HepG2 (cell line): Measurements from ENCODE around the gene CTF1. TPM values are rescaled to one million over a fixed set of nuclear protein-coding genes. Genes with fewer than 3 reads are reported as not detected.

Experiments
- ATAC-seq: fragments of 200-7000 bp; cut with Tn5 transposase; 3 replicates; pipeline ENCODE4 v1.9.1; 2020; ENCODE audit warnings: mild to moderate bottlenecking, moderate library complexity
- BruUV-seq: library from RNA; stranded (reverse); fragments of 400-500 nt; replicated peaks from 2 replicates; lab custom pipeline; 2021; lab: Mats Ljungman, UMichigan
- CTCF ChIA-PET: fragments of 300-600 bp; formaldehyde crosslinking; extraction: SDS; loops from one replicate; lab custom pipeline; 2021; ENCODE audit warnings: low total read pairs, inconsistent platforms, low intra/inter-chr PET ratio; lab: Yijun Ruan, JAX
- POLR2A ChIA-PET: fragments of 350-600 bp; sonication (Branson Sonifier 250); formaldehyde crosslinking; loops from one replicate; lab custom pipeline; 2020; ENCODE audit warnings: antibody characterized with exemption, inconsistent platforms; lab: Yijun Ruan, JAX
- DNase-seq: peaks from one replicate; pipeline ENCODE4 v3.0.0-alpha.2; 2015; ENCODE audit warnings: low spot score
- FAIRE-seq: peaks from 3 replicates; lab custom pipeline; 2011; peaks lifted over from hg19 to GRCh38; lab: Jason Lieb, UNC
- H2AFZ ChIP-seq: one replicate; pipeline ENCODE4 v1.6.1; 2011; ENCODE audit warnings: low read length, inconsistent platforms
- H3K27ac ChIP-seq: fragments of 300-600 bp; 3 replicates; pipeline ENCODE4 v1.8.0; 2011; ENCODE audit warnings: mixed run types, mild to moderate bottlenecking, mixed read lengths, low read length, inconsistent platforms; ENCODE audit not compliant: insufficient read depth; ENCODE audit errors: extremely low read length
- H3K27me3 ChIP-seq, 2 experiments: fragments of 200-600 bp in 1 of 2; 2 replicates in 1 of 2; 3 replicates in 1 of 2; pipeline versions ENCODE4 v1.6.0 to v1.8.0; 2011; ENCODE audit warnings: low read length in 2 of 2, mild to moderate bottlenecking in 2 of 2, moderate library complexity in 2 of 2, inconsistent platforms in 1 of 2; ENCODE audit not compliant: insufficient read depth in 2 of 2, control insufficient read depth in 1 of 2
- H3K36me3 ChIP-seq, 2 experiments: fragments of 200-600 bp in 1 of 2; replicated peaks in 1 of 2; 2 replicates in 1 of 2; 3 replicates in 1 of 2; pipeline versions ENCODE4 v1.5.1 to v1.8.0; 2011; ENCODE audit warnings: low read length in 2 of 2, inconsistent platforms in 1 of 2; ENCODE audit not compliant: insufficient read depth in 2 of 2, control insufficient read depth in 1 of 2
- H3K4me1 ChIP-seq: 2 replicates; pipeline ENCODE4 v1.5.1; 2012; ENCODE audit warnings: low read length, inconsistent platforms; ENCODE audit not compliant: insufficient read depth
- H3K4me2 ChIP-seq: 2 replicates; pipeline ENCODE4 v1.6.0; 2011; ENCODE audit warnings: low read depth, low read length, inconsistent platforms
- H3K4me3 ChIP-seq, 3 experiments: fragments of 200-600 bp in 1 of 3; sonication (generic), shearing (Covaris generic) in 1 of 3; replicated peaks in 1 of 3; 2 replicates each; pipeline ENCODE4 v1.5.1; 2011 to 2016; ENCODE audit warnings: low read length in 3 of 3, inconsistent platforms in 2 of 3, low read depth in 2 of 3, mild to moderate bottlenecking in 2 of 3, control low read depth in 1 of 3, mixed read lengths in 1 of 3; ENCODE audit not compliant: insufficient read depth in 1 of 3
- H3K79me2 ChIP-seq: one replicate; pipeline ENCODE4 v1.6.1; 2011; ENCODE audit warnings: low read length, inconsistent platforms; ENCODE audit not compliant: insufficient read depth
- H3K9ac ChIP-seq: 2 replicates; pipeline ENCODE4 v1.6.0; 2011; ENCODE audit warnings: mild to moderate bottlenecking, low read depth, low read length, inconsistent platforms; ENCODE audit not compliant: insufficient read depth
- H3K9me3 ChIP-seq: 2 replicates; pipeline ENCODE4 v1.5.1; 2012; ENCODE audit warnings: mild to moderate bottlenecking, low read length
- H4K20me1 ChIP-seq: 2 replicates; pipeline ENCODE4 v1.6.0; 2011; ENCODE audit warnings: inconsistent platforms, mild to moderate bottlenecking, low read length, moderate library complexity; ENCODE audit not compliant: insufficient read depth
- AGO2 ChIP-seq: fragments of 200-400 bp; formaldehyde crosslinking; optimal IDR thresholded peaks from 2 replicates; pipeline ENCODE3; 2017; ENCODE audit warnings: mild to moderate bottlenecking, low read depth, low read length, moderate library complexity
- CBX2 ChIP-seq, 2 experiments: fragments of 200-600 bp in 1 of 2; sonication (generic); formaldehyde crosslinking in 1 of 2; IDR thresholded peaks; 2 replicates each; pipeline versions ENCODE4 v1.7.0 to v1.8.1; 2018 to 2022; ENCODE audit warnings: low read depth in 2 of 2, low read length in 1 of 2, mild to moderate bottlenecking in 1 of 2, missing genetic modification reagents in 1 of 2
- HOXD1 ChIP-seq: sonication (generic); formaldehyde crosslinking; IDR thresholded peaks from 2 replicates; pipeline ENCODE4 v1.5.0; 2020; ENCODE audit warnings: missing genetic modification reagents
- MEIS2 ChIP-seq: sonication (generic); formaldehyde crosslinking; IDR thresholded peaks from 2 replicates; pipeline ENCODE4 v1.9.0; 2021; ENCODE audit warnings: mild to moderate bottlenecking, missing genetic modification reagents
- MYC ChIP-seq: sonication (generic); formaldehyde crosslinking; IDR thresholded peaks from 2 replicates; pipeline ENCODE4 v1.9.0; 2021; ENCODE audit warnings: missing genetic modification reagents, borderline replicate concordance
- RBFOX2 ChIP-seq: fragments of 200-400 bp; formaldehyde crosslinking; IDR thresholded peaks from 2 replicates; pipeline ENCODE4 v1.6.1; 2017; ENCODE audit warnings: low read depth, mild to moderate bottlenecking, low read length
- TMF1 ChIP-seq: sonication (generic); formaldehyde crosslinking; IDR thresholded peaks from 2 replicates; pipeline ENCODE4 v1.8.1; 2022; ENCODE audit warnings: low read depth, missing genetic modification reagents
- WGBS: methylation state at CpG from one replicate; pipeline ENCODE4 v1.1.6; 2017; ENCODE audit warnings: low lambda C conversion rate; 5-methylcytosine and 5-hydroxymethylcytosine counted together
- in situ Hi-C: cut with HindIII; loops from 2 replicates; pipeline ENCODE4 v1.10.0; 2017; ENCODE audit warnings: low pct_unique_long_range_greater_than_20kb; ENCODE audit not compliant: extremely low pct_ligation_motif_present
- intact Hi-C: fragments of 100-400 bp; cut with micrococcal nuclease; formaldehyde crosslinking; loops from one replicate; pipeline ENCODE4 v1.10.0; 2022; ENCODE audit not compliant: unreplicated experiment
- polyA plus RNA-seq, 8 experiments: library from polyadenylated mRNA; depleted of rRNA in 3 of 8; stranded (reverse) in 7 of 8; unstranded in 1 of 8; fragments of >200 nt; fragmentation: Illumina TruSeq in 4 of 8; extraction: Trizol in 4 of 8; gene quantifications; 2 replicates each; pipeline versions ENCODE4 v1.2.1 to v1.2.3, GENCODE V29; 2011 to 2016; ENCODE audit warnings: low read depth in 4 of 8, missing spikeins in 1 of 8, mixed read lengths in 1 of 8; ENCODE audit not compliant: insufficient read depth in 1 of 8
- total RNA-seq, 5 experiments: library from RNA; depleted of rRNA; stranded (reverse); fragments of >200 nt; fragmentation: Illumina TruSeq; extraction: Trizol; gene quantifications; 2 replicates each; pipeline ENCODE4 v1.2.3, GENCODE V29; 2016; ENCODE audit warnings: low read depth in 1 of 5
- TF ChIP-seq, protein P1 (sequence below): fragments of 450-650 bp; IDR thresholded peaks from 2 replicates; pipeline ENCODE4 v1.6.1; 2016
- TF ChIP-seq, protein P2 (sequence below): sonication (generic); formaldehyde crosslinking; IDR thresholded peaks from 2 replicates; pipeline ENCODE4 v1.9.0; 2022; ENCODE audit warnings: missing genetic modification reagents, mild to moderate bottlenecking, borderline replicate concordance
- TF ChIP-seq, protein P3 (sequence below): IDR thresholded peaks from 2 replicates; pipeline ENCODE4 v1.6.1; 2018; ENCODE audit warnings: missing genetic modification reagents, mild to moderate bottlenecking, missing compliant biosample characterization

The CTF1 gene
- total and polyA plus RNA-seq, 2 of the 13 experiments (the other 11 are each of a cell fraction or from before 2014, with no cell fraction given) = 0.13 to 1.8 TPM

DNA sequence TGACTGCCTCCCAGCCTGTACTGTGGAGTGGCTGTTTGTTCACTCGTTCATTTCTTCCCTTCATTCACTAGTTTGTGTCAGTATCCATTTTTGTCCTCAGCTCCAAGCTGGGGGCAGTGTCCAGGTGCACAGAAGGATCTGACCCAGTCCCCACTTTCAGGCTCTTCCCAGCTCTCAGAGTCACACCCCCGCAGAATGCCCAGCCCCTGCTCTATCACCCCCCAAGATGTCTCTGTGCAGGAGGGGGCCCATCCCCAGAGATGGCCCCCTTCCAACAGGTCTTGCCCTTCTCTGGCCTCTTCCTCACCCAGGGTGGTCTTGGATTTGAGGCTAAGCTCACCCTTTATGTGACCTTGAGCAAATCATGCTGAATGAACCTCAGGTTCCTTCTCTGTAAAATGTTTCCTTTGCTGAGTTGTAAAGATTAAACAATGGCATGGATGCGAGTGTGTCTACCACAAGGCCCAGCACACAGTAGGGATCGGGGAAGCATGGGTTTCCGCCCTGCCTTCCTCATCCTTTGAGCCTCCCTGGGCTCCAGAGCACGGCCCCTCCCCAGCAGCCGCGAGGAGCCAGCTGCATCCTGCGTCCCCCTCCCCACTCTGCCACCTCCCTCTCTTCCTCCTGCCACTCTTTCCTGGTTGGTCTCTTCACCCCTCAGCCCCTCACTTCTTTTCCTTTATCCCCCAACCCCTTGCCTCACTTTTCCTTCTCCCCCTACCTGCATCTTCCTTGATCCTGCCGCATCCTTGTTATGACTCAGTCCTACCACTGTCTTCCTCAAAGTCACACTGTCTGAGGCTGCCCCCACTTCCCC lies 29.8 kb downstream of the CTF1 start (continued):
- TF ChIP-seq AGO2 = no peak
- TF ChIP-seq CBX2 (IDR thresholded peaks at IDR 0.05; ENCODE audit: low read depth, low read length) = no peak
- TF ChIP-seq CBX2 (CRISPR knock-in tag; IDR thresholded peaks at IDR 0.05; ENCODE audit: low read depth) = no peak
- TF ChIP-seq, protein P1, sequence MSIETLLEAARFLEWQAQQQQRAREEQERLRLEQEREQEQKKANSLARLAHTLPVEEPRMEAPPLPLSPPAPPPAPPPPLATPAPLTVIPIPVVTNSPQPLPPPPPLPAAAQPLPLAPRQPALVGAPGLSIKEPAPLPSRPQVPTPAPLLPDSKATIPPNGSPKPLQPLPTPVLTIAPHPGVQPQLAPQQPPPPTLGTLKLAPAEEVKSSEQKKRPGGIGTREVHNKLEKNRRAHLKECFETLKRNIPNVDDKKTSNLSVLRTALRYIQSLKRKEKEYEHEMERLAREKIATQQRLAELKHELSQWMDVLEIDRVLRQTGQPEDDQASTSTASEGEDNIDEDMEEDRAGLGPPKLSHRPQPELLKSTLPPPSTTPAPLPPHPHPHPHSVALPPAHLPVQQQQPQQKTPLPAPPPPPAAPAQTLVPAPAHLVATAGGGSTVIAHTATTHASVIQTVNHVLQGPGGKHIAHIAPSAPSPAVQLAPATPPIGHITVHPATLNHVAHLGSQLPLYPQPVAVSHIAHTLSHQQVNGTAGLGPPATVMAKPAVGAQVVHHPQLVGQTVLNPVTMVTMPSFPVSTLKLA = no peak

DNA sequence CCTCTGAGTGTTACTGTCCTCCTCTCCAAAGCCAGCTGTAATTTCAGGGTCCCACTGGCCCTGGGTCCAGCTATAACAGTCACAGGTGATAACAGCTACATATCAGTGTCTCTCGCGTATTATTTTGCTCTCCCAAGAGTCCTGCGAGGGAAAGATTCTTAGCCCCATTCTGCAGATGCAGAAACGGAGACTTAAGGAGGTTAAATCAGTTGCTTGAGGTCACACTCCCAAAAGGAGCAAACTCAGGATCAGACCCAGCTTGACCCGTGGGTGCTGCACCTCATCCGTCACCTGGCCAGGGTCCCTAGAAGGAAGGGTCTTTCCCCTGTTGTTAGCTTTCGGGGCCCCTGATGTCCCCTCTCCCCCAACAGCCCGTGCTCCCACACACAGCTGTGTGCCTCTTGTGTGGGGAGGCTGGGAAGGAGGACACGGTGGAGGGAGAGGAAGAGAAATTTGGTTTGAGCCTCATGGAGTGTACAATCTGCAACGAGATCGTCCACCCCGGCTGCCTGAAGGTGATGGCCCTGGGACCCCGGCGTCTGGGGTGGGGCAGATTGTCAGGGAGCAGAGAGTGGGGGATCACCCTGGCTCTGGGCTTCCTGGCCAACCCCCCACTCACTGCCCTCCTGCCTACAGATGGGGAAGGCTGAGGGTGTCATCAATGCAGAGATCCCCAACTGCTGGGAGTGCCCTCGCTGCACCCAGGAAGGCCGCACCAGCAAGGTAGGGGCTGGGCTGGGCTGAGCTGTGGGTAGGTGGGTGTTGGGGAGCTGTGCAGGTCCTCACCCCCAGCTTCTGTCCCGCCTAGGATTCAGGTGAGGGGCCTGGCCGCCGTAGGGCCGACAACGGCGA lies 30.7 kb downstream of the CTF1 start:
- no peak for FAIRE-seq
- ATAC-seq = no peak
- DNase-seq = no peak
- CTCF ChIA-PET = no interaction called here
- Histone ChIP-seq H3K9me3 (no peaks in the 10 kb centered on the region), H3K27ac (no peak overlapping the region), H3K9ac (no peak overlapping the region), H2AFZ (no peak overlapping the region), H3K36me3 (peaks cover 11 to 21% of the 10 kb centered on the region in 2 experiments), H4K20me1 (no peaks in the 10 kb centered on the region; the same call in 1 of the 2 replicates), H3K4me3 (no peak overlapping the region), H3K4me1 (peaks cover 13% of the 10 kb centered on the region), H3K79me2 (no peaks in the 10 kb centered on the region)
- intact Hi-C loops (loop anchor here (10.0 kb wide), 1 partner anchor 232 kb away; the partner anchor contains the start of gene SRCAP), in situ Hi-C loops (no loop called here)
- TF ChIP-seq RBFOX2 (peak; percentile 34; the same call in 1 of the 2 replicates), TMF1 (0 out of 2 replicates have a peak, but pooled peaks have one; percentile 27), MYC (no peak), AGO2 (peak; percentile 14), HOXD1 (no peak), MEIS2 (no peak)
- TF ChIP-seq, protein P2, sequence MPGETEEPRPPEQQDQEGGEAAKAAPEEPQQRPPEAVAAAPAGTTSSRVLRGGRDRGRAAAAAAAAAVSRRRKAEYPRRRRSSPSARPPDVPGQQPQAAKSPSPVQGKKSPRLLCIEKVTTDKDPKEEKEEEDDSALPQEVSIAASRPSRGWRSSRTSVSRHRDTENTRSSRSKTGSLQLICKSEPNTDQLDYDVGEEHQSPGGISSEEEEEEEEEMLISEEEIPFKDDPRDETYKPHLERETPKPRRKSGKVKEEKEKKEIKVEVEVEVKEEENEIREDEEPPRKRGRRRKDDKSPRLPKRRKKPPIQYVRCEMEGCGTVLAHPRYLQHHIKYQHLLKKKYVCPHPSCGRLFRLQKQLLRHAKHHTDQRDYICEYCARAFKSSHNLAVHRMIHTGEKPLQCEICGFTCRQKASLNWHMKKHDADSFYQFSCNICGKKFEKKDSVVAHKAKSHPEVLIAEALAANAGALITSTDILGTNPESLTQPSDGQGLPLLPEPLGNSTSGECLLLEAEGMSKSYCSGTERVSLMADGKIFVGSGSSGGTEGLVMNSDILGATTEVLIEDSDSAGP (CRISPR knock-in tag) = 0 out of 2 replicates have a peak, but pooled peaks have one; percentile 14
- TF ChIP-seq, protein P3, sequence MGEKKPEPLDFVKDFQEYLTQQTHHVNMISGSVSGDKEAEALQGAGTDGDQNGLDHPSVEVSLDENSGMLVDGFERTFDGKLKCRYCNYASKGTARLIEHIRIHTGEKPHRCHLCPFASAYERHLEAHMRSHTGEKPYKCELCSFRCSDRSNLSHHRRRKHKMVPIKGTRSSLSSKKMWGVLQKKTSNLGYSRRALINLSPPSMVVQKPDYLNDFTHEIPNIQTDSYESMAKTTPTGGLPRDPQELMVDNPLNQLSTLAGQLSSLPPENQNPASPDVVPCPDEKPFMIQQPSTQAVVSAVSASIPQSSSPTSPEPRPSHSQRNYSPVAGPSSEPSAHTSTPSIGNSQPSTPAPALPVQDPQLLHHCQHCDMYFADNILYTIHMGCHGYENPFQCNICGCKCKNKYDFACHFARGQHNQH (CRISPR knock-in tag) = no peak
- TF ChIP-seq, all 625 proteins: peak for 4
- Histone ChIP-seq H3K27me3 (no peaks in the 10 kb centered on the region; a peak in 1 of 5 replicates), H3K4me2 (no peak overlapping the region)
- POLR2A ChIA-PET = interaction anchor here (0.5 to 2.4 kb wide), 5 partner anchors 15 to 252 kb away, joined by 3 to 8 read pairs (median 3); partner anchors contain the start of genes FUS and ORAI3
- BruUV-seq = no TSS peak
- 95% methylated on average over 20 of the region's 22 CpGs for WGBS
